ENCODE data around the gene KARS1.
A peak's percentile ranks its signal among the peaks of the same experiment; 100 is the strongest.
"Not testable (repeated sequence)": the region's sequence is repeated elsewhere in the genome, so short reads cannot be mapped to it uniquely, and the experiment has no call there.

KARS1 gene

DNA sequence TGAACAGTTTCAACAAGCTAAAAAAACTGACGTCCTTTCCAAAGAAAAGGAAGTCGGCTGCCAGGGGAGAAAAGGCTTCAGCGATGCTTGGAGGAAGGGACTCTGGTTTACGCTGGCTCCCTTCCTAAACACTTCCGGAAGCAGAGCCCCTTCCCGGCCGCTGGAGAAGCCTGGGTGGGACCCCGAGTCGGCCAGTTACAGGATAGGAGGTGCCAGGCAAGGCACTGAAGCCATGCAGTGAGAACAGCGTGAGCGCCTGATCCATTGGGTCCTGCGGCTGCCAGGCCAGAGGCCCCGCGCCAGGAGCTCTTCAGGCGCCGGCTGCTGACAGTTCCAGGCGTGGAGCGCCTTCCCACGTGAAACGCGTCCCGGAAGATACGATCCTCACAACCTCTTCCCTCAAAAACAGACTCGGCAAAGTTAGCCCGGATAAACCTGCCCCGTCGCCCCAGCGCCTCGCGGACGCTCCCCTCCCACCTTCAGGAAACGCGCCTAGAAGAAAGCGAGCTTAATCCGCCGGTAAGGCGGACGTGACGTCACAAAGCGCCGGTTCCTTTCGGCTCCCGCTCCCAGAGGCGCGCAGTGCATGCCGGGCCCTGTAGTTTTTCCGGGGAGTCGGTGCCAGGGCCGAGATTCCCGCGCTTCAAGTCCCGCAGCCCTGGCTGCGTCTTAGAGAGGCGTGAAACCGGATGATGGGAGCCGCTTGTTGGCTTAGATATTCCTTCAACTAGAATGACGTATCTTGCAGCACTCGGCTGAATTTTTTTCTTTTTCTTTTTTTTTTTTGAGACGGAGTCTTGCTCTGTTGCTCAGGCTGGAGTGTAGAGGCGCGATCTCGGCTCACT is 24.5 kb downstream of the KARS1 start, which contains the start of gene ADAT1:
ADAT1 (minus strand) TSS at position 521 of the 845 bp plus-strand sequence. CDS start 2,482 bp downstream, outside the sequence.
- DNase-seq: peak; percentile 94

DNA sequence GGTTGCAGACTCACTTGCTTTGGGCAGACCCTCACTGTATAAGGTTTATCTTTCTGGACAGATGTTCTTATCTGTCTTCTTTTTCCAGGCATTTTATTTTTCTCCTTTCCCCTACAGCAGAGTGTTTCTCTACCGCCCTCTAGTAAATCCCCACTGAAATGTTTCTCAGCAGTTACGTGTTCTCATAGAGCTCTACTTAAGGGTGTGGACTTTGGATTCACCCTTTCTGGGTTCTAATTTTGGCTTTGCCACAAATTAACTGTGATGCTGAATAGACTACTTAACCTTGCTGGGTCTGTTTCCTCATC is 26.3 kb downstream of the KARS1 start:
- DNase-seq: no peak

DNA sequence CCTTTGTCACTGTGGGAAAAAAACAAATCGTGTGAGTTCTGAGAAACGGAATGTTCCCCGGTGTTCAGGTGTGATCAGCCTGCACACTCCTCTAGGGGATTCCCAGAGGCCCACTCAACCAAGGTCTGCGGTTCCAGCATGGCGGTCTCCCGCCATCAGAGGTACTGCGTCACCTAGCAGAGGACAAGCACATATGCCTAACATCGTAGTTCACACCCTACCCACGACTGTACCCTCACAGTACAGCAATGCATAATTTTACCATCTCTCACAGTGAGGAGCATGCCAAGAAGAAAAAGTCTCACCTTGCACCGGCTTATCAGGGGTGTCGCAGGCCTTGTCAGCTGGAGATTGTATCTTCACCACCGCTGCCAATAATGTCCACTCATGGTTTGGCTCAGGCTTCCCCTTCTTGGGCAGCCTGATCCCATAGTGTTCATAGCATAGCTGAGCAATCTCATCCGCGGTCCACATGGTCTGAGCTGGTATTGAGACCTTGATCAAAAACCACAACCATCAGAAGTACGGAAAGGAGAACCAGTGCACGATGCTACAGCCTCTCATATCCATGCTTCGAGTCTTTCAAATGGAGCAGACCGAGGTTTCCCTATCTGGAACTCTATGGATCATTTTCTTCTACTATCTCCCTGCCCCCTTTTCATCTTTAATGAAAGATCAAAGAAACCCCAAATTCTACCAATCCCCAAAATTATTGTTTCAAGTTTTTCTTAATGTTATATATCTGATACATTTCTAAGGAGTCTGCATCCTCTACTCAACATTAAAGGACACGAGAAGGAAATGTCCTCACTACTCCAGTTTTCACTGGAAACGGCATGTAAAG is 26.9 kb downstream of the KARS1 start:
- DNase-seq: peak; percentile 70

DNA sequence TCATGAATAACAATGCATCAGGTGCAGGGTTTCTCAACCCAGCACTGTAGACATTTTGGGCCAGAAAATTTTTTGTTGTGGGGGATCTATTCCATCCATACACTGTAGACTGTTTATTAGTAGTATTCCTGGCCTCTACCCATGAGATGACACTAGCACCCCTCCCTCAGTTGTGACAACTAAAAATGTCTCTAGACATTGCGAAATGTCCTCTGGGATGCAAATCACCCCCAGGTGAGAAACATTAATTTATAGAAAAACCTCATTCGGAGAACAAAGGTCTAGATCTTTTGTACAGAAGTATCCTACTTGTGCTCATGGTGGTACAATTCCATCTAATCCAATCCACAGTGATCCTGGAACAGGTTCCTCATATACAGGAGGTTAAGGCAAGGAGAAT is 28.7 kb downstream of the KARS1 start:
- DNase-seq: no peak

DNA sequence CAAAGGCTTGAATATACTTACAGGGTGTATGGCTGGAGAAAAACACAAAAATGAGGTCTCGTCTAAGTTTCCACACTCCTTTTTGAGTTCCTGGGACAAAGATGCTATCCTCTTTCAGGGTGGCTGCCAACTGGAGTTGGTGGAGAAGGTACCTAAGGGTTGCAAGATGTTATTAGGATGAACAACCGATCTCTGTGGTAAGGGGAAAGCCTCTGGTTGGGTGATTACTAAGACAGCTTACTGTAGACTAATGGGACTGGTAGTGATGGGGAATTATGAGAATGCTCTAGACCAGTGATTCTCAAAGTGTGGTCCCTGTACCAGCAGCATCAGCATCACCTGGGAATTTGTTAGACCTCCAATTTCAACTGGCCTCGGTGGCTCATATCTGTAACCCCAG is 30.3 kb downstream of the KARS1 start:
- DNase-seq: no peak

GRCh38 chr16:75616521-75617010 is 30.9 kb downstream of the KARS1 start:
- no peak for DNase-seq

DNA sequence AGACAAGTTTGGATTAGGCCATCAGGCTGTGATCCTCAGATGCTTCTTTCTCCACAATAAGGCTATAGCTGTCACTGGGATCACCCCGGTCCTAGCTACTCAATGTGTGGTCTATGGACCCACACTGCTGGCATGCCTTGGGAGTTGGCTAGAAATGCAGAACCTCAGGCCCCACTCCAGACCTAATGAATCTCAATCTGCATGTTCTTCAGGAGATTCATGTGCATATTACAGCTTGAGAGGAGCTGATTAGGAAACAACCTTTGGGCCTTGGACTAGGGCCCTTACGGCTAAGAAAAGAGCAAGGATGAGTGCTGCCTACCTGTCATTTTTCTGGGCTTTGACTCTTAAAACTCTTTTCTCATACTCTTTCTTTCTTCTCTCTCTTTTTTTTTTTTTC is 31.8 kb downstream of the KARS1 start:
- no peak for DNase-seq

DNA sequence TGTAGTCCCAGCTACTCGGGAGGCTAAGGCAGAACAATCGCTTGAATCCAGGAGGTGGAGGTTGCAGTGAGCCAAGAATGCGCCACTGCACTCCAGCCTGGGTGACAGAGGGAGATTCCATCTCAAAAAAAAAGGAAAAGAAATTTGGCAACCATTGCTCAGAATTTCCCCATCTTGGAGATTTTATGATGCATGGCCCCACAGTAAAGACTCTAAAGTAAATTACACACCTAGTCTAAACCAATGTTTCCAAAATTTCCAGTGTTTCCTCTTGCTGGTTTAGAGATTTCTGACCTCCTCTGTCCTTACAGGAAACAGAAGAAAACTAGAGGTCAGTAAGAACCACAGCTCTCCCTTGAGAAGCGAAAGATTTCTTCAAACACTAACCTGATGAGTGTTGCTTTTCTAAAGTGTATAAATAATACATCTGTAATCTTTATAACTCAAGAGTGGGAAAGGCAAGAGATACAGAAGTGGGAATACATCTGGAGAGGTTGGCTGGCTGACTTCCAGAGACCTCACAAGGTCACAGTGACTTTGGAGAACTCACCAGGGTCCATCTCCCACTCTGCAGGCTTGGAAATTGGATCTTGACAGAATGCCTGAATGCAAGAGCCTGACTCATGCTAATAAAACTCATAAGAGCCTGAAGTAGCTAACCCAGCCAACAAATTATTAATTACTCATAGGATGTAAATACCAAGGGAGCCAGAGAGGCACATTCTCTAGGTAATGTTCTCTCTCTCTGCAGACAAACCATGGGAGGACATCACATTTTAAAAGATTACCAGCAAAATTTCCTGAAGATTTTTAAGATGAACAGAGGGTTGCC is 33.2 kb downstream of the KARS1 start:
- DNase-seq: no peak

GRCh38 chr16:75606507-75606906 is 41.0 kb downstream of the KARS1 start:
- DNase-seq: no peak

GRCh38 chr16:75603241-75603640 is 44.2 kb downstream of the KARS1 start:
- DNase-seq: no peak

- no peak for DNase-seq
Measured at GRCh38 chr16:75599452-75600277, 47.8 kb downstream of the KARS1 start.

DNA sequence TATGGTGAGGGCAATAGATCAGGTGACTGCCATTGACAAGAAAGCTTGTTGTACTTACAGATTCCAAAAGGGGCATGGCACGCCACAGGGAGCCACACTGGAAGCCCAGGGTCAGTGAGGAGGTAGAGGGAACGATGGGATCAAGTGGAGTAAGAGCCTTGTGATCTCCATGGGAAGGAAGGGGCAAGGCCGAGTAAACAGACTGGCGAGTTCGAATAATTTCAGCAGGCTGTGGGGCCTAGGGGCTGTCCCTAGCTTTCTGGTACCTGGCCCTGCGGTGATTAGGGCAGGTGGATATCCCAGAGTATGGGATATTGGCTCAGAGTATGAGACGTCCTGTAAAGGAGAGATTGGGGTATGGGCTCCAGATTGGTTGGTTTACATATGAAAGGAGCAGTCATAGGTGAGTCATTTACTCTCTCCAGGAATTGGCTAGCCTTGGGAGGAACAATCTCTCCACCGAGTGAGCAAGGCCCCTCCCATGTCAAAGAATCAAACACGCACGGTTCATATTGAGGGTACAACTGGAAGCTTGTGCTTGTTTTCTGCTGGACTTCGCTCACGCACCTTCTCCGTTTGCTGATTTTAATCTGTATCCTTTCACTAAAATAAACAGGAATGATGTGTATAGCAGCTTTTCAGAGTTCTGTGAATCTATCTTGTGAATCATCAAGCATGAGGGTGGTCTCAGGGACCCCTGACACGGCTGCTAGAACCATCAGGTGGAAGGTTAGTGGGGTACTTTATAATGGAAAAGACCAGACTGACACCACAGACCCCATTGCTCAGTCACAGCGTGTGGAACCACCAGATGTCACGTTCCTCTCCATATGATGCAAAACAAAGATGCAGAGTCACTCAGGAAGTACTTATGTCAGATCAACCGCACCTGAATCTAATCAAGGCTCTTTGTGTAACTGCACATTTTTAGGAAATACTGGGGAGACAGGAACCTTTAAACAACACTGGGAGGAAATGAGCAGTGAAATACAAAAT is 53.3 kb downstream of the KARS1 start:
- DNase-seq: no peak

DNA sequence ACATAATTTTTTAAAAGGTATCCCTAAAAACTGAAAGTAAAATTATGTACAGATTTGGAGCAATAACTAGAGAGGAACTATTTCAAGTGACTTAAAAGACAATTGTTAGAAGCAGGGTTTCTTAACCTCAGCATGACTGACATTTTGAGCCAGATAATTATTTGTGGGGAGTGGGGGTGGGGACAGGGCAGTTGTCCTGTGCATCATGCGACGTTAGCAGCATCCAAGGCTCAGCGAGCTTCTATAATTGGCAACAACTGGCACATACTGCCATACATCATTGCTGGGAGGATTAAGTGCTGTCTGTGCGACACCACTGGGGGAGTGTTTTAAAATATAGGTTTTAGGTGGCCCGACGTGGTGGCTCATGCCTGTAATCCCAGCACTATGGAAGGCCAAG is 54.2 kb downstream of the KARS1 start:
- DNase-seq: no peak

- not testable (repeated sequence) for DNase-seq
Measured at GRCh38 chr16:75591927-75592326, 55.5 kb downstream of the KARS1 start.

DNA sequence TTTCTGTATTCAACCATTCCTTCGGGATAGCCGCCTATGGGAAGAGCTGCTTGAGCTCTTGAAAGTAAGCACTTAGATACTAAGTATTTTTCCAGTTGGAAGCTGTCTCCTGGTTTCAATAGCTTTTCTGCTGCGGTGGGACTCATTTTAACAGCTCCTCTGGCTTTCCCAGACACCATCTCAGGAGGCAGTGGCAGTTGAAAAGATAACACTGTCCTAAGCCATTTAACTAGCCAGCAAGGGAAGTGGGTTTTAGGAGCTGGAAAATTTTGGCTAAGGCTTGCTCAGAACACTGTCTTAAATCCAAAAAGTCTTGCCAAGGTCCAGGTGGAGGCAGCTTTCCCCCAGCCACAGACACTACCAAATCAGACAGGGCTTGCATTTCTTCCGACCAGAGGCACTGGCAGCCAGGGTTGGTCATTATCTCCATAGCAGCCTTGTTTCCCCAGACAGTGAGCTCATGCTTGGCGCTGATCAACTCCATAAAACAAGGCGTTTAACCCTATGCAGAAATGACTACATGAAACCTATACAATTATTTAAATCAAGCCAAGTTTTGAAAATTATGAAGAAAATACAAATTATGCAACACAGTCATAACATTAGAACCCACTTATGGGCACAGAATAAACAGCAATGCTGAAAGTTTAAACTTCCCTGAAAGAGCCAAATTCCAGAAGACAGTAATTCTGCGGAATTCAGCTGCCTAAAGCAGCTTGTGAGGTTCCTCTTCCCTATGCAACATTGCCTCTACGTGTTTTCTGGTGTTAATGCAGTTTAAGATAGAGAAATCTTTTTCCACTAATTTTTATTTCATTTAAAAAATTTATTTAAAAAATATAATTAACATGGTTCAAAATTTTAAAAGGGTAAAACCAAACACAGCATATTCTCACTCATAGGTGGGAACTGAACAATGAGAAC is 56.3 kb downstream of the KARS1 start:
- no peak for DNase-seq

DNA sequence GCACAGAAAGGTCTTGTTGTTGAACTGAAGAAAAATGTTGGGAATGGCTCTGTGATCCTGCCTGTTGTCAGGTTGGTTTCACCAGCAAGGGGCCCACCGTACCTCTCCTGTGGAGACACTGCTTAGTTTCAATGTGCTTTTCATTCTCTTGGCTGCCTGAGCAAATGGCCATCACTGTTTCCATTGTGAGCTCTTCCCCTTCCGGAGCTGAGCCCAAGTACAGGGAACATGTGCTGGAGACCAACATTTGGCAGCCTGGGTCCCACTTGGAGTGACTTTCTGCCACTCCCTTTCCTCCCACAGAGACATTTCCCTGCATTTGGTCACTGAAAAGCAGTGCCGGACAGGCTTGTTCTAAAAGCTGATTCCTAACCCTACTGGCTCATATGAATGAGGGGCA is 58.2 kb downstream of the KARS1 start:
- DNase-seq: no peak

DNA sequence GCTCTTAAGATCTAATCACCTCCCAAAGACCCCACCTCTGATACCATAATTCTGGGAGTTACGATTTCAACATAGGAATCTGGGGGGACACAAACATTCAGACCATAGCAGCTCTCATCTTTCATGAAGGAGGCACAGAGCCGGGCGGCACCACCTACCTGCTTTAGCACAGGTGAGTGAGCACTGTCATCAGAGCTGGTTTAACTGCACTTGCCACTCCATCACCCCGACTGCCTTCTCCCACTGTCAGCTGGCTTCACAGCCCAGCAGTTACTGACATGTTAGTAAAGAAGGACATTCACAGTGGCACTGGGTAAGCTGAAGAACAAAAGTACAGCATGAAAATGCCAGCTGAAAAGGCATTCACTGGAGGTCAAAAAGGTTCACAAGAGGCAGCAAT is 58.7 kb downstream of the KARS1 start:
- no peak for DNase-seq

GRCh38 chr16:75584108-75584507 is 63.4 kb downstream of the KARS1 start:
- DNase-seq: no peak

- no peak for DNase-seq
Measured at GRCh38 chr16:75579281-75579834, 68.1 kb downstream of the KARS1 start.

Data from activated gamma-delta T cell (primary cell).